ENCODE results near the gene ECT2L.
A peak's percentile ranks its signal among the peaks of the same experiment; 100 is the strongest.

The ECT2L gene, protein sequence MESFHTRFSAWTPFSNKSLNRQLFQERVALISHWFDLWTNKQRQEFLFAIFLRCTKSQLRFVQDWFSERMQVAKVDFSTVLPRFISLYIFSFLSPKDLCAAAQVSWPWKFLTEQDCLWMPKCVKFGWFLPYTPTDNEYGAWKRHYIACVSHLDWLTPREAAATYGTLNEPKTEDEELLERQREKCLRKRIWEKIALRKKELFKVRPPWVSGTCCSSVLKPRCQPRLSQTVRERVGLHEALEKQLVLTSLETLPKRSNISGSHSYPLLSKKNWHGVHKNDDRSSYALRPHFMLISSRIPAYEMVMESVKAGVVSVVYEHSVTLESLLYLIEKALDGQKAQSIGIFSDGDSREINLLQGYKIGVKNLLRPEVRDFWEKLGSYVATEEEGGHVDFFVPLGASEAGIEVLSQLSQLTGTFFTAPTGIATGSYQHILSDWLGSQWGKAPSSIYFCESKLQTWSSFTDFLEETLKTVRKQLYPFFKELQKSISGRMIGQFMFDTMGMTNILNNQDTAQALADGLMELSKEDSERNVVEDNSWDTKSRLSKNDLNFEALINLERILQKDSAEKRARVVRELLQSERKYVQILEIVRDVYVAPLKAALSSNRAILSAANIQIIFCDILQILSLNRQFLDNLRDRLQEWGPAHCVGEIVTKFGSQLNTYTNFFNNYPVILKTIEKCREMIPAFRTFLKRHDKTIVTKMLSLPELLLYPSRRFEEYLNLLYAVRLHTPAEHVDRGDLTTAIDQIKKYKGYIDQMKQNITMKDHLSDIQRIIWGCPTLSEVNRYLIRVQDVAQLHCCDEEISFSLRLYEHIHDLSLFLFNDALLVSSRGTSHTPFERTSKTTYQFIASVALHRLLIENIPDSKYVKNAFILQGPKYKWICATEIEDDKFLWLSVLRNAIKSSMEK

DNA sequence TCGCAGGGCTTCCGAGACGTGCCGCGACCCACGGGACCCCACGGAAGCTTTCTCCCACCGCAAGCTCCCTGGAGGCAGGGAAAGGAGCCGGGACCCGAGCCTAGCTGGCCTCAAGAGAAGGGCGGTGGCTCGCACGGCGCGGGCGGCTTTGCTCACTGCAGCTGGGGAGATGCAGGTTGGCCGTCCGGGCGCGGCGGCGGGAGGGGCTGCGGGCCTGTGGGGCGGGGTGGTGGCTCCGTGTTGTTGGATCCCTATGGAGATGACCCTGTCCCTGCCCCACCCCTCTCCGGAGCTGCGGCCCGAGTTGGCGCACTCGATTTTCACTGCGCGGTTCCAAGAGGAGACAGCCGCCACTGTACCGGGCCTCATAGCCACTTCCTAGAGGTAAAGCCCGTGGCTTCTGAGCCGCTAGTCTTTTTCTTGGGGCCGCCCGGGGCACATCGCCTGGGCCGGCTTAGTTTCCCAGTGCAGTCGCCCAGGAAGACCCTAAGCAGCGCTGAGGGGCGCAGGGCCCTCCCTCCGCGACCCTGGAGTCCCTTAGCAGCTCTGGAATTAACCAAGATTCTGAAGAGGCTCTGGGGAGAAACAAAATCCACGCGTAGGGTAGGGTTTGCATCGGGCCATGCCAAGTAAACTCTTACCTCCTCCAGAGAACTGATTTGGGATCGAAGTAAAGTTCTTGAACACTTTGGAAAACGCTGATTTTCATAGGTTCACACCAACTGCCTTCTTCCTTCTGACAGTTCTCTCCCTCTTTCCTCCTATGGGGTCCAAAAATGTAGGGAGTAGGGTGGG lies at the start of gene ECT2L:
TSS of gene ECT2L (plus strand) at position 279 of the 795 bp plus-strand sequence. CDS start 17,188 bp downstream, outside the sequence.
- no peaks in the 10 kb centered on the region for H3K36me3 ChIP-seq (ENCODE audit: insufficient read depth, low read length)
- H3K4me3 ChIP-seq = no peak within 1 kb of the TSS
- DNase-seq (ENCODE audit: low read depth, low spot score) = no peak
- TF ChIP-seq FOXP2 (optimal IDR thresholded peaks at IDR 0.05; ENCODE audit: control extremely low read depth, extremely low read length, insufficient read depth) = no peak
- no peak for TF ChIP-seq POLR2AphosphoS5 (IDR thresholded peaks at IDR 0.05; ENCODE audit: borderline replicate concordance, low read depth, low read length)
- TF ChIP-seq EZH2 (IDR thresholded peaks at IDR 0.05) = no peak
- no peaks in the 10 kb centered on the region for H3K9me3 ChIP-seq (ENCODE audit: low read depth, low read length)
- H3K9ac ChIP-seq (ENCODE audit: insufficient read length) = no peak within 1 kb of the TSS
- no peak within 1 kb of the TSS for H3K27ac ChIP-seq

DNA sequence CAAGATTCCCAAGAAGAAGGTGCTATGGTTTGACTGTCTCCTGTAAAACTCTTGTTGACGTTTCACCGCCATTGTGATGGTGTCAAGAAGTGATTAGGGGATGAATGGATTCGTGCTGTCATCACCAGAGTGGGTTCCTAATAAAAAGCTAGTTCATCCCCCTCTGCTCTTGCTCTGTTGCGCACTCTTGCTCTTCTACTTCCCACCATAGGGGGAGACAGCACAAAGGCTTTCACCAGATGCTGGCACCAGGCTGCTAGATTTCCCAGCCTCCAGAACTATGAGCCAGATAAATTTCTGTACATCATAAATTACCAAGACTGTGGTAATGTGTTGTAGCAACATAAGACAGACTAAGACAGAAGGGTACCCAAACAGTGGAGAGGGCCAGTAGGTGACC lies 43.9 kb upstream of the ECT2L start:
- Histone ChIP-seq H3K27ac (no peak overlapping the region), H3K4me3 (no peak overlapping the region), H3K9me3 (ENCODE audit: low read depth, low read length) (no peaks in the 10 kb centered on the region), H3K36me3 (ENCODE audit: insufficient read depth, low read length) (no peaks in the 10 kb centered on the region), H3K9ac (ENCODE audit: insufficient read length) (no peak overlapping the region)
- TF ChIP-seq EZH2 (IDR thresholded peaks at IDR 0.05) = no peak
- no peak for TF ChIP-seq FOXP2 (optimal IDR thresholded peaks at IDR 0.05; ENCODE audit: control extremely low read depth, extremely low read length, insufficient read depth)
- TF ChIP-seq POLR2AphosphoS5 (IDR thresholded peaks at IDR 0.05; ENCODE audit: borderline replicate concordance, low read depth, low read length) = no peak
- no peak for DNase-seq (ENCODE audit: low read depth, low spot score)

DNA sequence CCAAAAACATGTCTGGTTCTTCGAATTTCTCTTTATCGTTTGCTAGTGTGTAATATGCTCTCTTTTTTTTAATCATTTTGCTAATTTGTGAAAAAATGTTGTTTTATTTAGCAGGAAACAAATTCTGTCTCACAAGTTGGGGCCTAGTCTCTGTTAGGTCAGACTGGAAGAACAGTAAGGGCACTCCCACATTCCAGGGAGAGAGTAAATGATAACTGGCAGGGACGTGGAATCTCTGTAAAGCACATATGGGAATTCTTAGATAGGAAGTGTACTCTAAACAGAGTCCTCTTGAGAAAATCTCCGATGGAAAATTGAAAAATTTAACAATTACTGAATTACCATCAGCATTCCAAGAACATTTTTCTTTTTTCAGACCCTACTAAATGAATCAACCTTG lies 38.8 kb upstream of the ECT2L start:
- H3K4me3 ChIP-seq = no peak overlapping the region
- no peak overlapping the region for H3K27ac ChIP-seq
- H3K9me3 ChIP-seq (ENCODE audit: low read depth, low read length) = no peaks in the 10 kb centered on the region
- no peaks in the 10 kb centered on the region for H3K36me3 ChIP-seq (ENCODE audit: insufficient read depth, low read length)
- H3K9ac ChIP-seq (ENCODE audit: insufficient read length) = no peak overlapping the region
- DNase-seq (ENCODE audit: low read depth, low spot score) = no peak
- no peak for TF ChIP-seq FOXP2 (optimal IDR thresholded peaks at IDR 0.05; ENCODE audit: control extremely low read depth, extremely low read length, insufficient read depth)
- TF ChIP-seq POLR2AphosphoS5 (IDR thresholded peaks at IDR 0.05; ENCODE audit: borderline replicate concordance, low read depth, low read length) = no peak
- TF ChIP-seq EZH2 (IDR thresholded peaks at IDR 0.05) = no peak

DNA sequence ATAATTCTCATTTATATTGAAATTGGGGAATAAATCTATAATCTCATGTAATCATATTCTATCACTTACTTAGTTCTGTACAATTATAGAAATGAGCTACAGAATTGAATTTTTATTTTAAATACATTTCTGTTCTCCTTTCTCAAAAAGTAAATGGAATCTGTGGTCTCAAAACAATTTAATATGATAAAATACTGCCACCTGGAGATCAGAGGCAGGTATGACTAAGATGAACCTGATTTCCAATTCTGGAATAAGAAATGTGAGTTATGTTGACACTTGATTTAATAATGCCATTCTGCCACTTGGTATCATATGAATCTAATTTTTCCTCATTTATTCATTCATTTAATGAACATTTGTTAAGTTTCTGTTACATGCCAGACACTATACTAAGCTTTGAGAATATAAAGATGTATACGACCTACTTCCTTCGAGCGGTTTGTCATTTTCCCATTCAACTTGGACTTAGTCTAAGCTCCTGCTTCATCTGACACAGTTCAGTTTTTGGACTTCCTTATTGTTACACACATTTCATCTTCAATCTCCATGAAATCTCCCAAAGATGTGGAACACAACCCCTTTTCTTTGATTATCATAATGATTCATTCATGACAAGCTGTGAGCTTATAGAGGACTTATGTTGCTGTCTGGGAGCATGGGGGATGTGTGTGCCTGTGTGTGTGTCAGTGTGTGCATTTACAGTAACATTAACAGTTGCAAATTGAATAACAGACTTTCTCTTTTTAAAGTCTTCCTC lies 29.8 kb upstream of the ECT2L start:
- no peaks in the 10 kb centered on the region for H3K36me3 ChIP-seq (ENCODE audit: insufficient read depth, low read length)
- peak; percentile 24 for DNase-seq (ENCODE audit: low read depth, low spot score)

DNA sequence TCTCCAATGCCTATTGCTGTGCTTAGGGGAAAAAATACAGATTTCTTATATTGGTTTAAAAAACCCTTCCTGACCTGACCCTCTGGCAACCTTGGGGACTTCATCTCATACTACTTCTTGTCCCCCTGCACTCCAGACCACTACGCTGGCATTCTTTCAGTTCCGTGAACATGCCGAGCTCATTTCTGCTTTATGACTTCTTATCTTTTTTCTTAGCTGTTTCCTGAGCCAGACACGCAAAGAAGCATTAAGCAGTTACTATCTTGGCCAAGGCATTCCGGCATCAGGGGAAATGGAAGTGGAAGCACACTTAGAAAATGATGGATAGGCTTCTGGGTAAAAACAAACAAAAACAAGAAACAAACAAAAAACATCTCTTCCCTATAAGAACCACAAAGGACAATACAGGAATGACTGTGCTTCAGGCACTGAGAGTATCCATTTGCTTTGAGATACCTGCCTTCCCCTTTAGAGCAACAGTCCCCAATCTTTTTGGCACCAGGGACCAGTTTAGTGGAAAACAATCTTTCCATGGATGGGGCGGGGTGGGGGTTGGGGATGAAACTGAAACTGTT lies 26.7 kb upstream of the ECT2L start:
- no peak overlapping the region for H3K4me3 ChIP-seq
- TF ChIP-seq POLR2AphosphoS5 (IDR thresholded peaks at IDR 0.05; ENCODE audit: borderline replicate concordance, low read depth, low read length) = no peak
- no peak for TF ChIP-seq FOXP2 (optimal IDR thresholded peaks at IDR 0.05; ENCODE audit: control extremely low read depth, extremely low read length, insufficient read depth)
- no peak for TF ChIP-seq EZH2 (IDR thresholded peaks at IDR 0.05)
- no peak overlapping the region for H3K27ac ChIP-seq
- H3K9ac ChIP-seq (ENCODE audit: insufficient read length) = no peak overlapping the region
- DNase-seq (ENCODE audit: low read depth, low spot score) = no peak
- no peaks in the 10 kb centered on the region for H3K36me3 ChIP-seq (ENCODE audit: insufficient read depth, low read length)
- no peaks in the 10 kb centered on the region for H3K9me3 ChIP-seq (ENCODE audit: low read depth, low read length)

More for the DNA sequence above, 29.8 kb upstream of the ECT2L start:
- no peak overlapping the region for H3K4me3 ChIP-seq
- no peak overlapping the region for H3K9ac ChIP-seq (ENCODE audit: insufficient read length)
- no peak overlapping the region for H3K27ac ChIP-seq
- H3K9me3 ChIP-seq (ENCODE audit: low read depth, low read length) = no peaks in the 10 kb centered on the region
- TF ChIP-seq EZH2 (IDR thresholded peaks at IDR 0.05) (no peak), POLR2AphosphoS5 (IDR thresholded peaks at IDR 0.05; ENCODE audit: borderline replicate concordance, low read depth, low read length) (no peak), FOXP2 (optimal IDR thresholded peaks at IDR 0.05; ENCODE audit: control extremely low read depth, extremely low read length, insufficient read depth) (no peak)

DNA sequence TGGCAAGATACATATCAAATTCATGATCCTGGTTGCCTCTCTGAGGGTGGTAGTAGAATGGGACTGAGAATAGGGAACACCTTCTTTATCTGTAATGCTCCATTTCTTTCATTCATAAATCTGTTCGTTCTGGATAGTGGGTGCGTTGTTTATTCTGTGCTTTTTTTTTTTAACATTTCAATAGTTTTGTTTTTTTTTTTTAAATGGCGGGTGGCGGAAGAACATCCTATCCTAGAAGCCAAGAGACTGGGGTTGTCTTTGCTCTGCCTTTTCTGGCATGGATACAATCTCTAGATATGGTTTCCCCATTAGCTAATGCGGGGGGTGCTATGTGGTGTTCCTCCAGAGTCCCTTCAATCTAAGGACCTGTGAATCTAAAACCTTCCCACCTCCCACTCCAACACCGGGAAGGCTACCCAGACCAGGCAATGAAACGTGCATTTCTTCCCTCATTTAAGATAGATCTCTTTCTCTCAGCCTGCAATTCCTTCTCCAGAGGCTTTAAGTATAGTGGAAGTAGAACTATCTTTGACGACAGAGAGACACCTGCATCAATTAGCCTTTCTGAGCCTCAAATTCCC lies 23.2 kb upstream of the ECT2L start:
- no peak for TF ChIP-seq POLR2AphosphoS5 (IDR thresholded peaks at IDR 0.05; ENCODE audit: borderline replicate concordance, low read depth, low read length)
- TF ChIP-seq EZH2 (IDR thresholded peaks at IDR 0.05) = no peak
- no peak for TF ChIP-seq FOXP2 (optimal IDR thresholded peaks at IDR 0.05; ENCODE audit: control extremely low read depth, extremely low read length, insufficient read depth)
- no peak for DNase-seq (ENCODE audit: low read depth, low spot score)
- Histone ChIP-seq H3K27ac (peak overlapping the region; percentile 95; the same call in 1 of the 2 replicates), H3K4me3 (peak overlapping the region; percentile 79), H3K36me3 (ENCODE audit: insufficient read depth, low read length) (no peaks in the 10 kb centered on the region), H3K9ac (ENCODE audit: insufficient read length) (peak overlapping the region; percentile 80), H3K9me3 (ENCODE audit: low read depth, low read length) (no peaks in the 10 kb centered on the region)
